ENCODE results near the gene SPTLC1. TPM values are rescaled to one million over a fixed set of nuclear protein-coding genes. Genes with fewer than 3 reads are reported as not detected.
"Not testable (repeated sequence)": the region's sequence is repeated elsewhere in the genome, so short reads cannot be mapped to it uniquely, and the experiment has no call there.

The SPTLC1 gene
- total RNA-seq, 4 donors from 2014 or later: 105 to 115 (median 109) TPM

- DNase-seq (ENCODE audit: low spot score in 2 of 2): no peak
- H3K27me3 ChIP-seq: no peaks in the 10 kb centered on the region
- H3K36me3 ChIP-seq: peaks cover 55% of the 10 kb centered on the region
- WGBS: 96% methylated on average over 4 of the region's 4 CpGs
- H3K4me1 ChIP-seq: no peaks in the 10 kb centered on the region
- no peak overlapping the region for H3K27ac ChIP-seq
- TF ChIP-seq POLR2A (IDR thresholded peaks at IDR 0.05) (no peak), EP300 (IDR thresholded peaks at IDR 0.05) (no peak), POLR2AphosphoS5 (IDR thresholded peaks at IDR 0.05) (no peak)
- TF ChIP-seq, protein P1, sequence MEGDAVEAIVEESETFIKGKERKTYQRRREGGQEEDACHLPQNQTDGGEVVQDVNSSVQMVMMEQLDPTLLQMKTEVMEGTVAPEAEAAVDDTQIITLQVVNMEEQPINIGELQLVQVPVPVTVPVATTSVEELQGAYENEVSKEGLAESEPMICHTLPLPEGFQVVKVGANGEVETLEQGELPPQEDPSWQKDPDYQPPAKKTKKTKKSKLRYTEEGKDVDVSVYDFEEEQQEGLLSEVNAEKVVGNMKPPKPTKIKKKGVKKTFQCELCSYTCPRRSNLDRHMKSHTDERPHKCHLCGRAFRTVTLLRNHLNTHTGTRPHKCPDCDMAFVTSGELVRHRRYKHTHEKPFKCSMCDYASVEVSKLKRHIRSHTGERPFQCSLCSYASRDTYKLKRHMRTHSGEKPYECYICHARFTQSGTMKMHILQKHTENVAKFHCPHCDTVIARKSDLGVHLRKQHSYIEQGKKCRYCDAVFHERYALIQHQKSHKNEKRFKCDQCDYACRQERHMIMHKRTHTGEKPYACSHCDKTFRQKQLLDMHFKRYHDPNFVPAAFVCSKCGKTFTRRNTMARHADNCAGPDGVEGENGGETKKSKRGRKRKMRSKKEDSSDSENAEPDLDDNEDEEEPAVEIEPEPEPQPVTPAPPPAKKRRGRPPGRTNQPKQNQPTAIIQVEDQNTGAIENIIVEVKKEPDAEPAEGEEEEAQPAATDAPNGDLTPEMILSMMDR (IDR thresholded peaks at IDR 0.05): no peak
- H3K4me3 ChIP-seq: no peak overlapping the region
- no peaks in the 10 kb centered on the region for H3K9me3 ChIP-seq
Measured at GRCh38 chr9:92108122-92108521, 7.1 kb downstream of the SPTLC1 start.

DNA sequence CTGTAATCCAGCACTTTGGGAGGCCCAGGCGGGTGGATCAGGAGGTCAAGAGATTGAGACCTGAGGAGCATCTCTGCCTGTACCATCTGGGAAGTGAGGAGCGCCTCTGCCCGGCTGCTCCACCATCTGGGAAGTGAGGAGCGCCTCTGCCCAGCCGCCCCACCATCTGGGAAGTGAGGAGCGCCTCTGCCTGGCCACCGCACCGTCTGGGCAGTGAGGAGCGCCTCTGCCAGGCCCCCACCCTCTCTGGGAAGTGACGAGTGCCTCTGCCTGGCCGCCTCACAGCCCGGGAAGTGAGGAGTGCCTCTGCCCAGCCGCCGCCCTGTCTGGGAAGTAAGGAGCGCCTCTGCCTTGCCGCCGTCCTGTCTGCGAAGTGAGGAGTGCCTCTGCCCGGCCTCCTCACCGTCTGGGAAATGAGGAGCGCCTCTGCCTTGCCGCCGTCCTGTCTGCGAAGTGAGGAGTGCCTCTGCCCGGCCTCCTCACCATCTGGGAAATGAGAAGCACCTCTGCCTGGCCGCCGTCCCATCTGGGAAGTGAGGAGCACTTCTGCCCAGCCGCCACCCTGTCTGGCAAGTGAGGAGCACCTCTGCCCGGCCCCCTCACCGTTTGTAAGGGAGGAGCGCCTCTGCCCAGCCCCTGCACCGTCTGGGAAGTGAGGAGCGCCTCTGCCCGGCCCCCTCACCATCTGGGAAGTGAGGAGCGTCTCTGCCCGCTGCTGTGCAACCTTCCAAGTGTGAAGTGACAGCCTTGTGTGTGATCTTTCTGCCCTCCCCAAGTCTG is 9.6 kb downstream of the SPTLC1 start:
- H3K36me3 ChIP-seq: peaks cover 52% of the 10 kb centered on the region

GRCh38 chr9:92103601-92104000 is 11.6 kb downstream of the SPTLC1 start:
- not testable (repeated sequence) for H3K4me3 ChIP-seq; H3K9me3 ChIP-seq; DNase-seq (ENCODE audit: low spot score in 2 of 2); H3K27ac ChIP-seq; H3K27me3 ChIP-seq; H3K4me1 ChIP-seq
- H3K36me3 ChIP-seq: peaks cover 41% of the 10 kb centered on the region
- 97% methylated on average over 9 of the region's 14 CpGs for WGBS

More for the DNA sequence above, 9.6 kb downstream of the SPTLC1 start:
- H3K4me3 ChIP-seq; DNase-seq (ENCODE audit: low spot score in 2 of 2); H3K27me3 ChIP-seq; H3K9me3 ChIP-seq; H3K27ac ChIP-seq; H3K4me1 ChIP-seq: not testable (repeated sequence)
- WGBS: 95% methylated on average over 32 of the region's 36 CpGs

- no peaks in the 10 kb centered on the region for H3K4me1 ChIP-seq
- no peaks in the 10 kb centered on the region for H3K27me3 ChIP-seq
- no peaks in the 10 kb centered on the region for H3K9me3 ChIP-seq
- WGBS: 91% methylated on average over 5 of the region's 5 CpGs
- DNase-seq (ENCODE audit: low spot score in 2 of 2): no peak
- no peak overlapping the region for H3K27ac ChIP-seq
- TF ChIP-seq, protein P1 (IDR thresholded peaks at IDR 0.05): no peak
- TF ChIP-seq EP300 (IDR thresholded peaks at IDR 0.05): no peak
- peaks cover 19% of the 10 kb centered on the region for H3K36me3 ChIP-seq
- H3K4me3 ChIP-seq: no peak overlapping the region
Measured at GRCh38 chr9:92100237-92100911, 14.8 kb downstream of the SPTLC1 start.

DNA sequence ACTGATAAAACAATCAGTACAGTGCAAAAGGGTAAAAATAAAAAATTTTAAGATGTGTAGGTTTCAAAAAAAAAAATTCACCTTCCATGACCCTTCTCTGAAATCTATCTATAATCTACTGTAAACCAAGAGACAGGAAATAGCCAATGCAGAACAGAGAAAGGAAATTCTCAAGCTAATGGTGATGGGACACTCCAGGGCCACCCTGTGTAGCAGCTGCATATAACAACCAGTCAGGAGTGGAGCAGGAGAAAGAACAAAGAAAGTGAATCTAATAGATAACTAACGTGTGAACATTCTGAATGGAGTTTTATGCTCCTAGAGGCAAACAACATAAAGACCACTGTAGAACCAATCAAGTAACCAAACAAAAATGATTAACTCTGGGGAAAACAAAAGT is 16.6 kb downstream of the SPTLC1 start:
- Histone ChIP-seq H3K27me3 (no peaks in the 10 kb centered on the region), H3K4me3 (peak overlapping the region; percentile 27), H3K4me1 (no peaks in the 10 kb centered on the region), H3K27ac (no peak overlapping the region), H3K9me3 (no peaks in the 10 kb centered on the region), H3K36me3 (peaks cover 6% of the 10 kb centered on the region)
- DNase-seq (ENCODE audit: low spot score in 2 of 2): no peak
- WGBS: 54% methylated on average over 1 of the region's 1 CpG
- TF ChIP-seq, protein P1 (IDR thresholded peaks at IDR 0.05): no peak
- TF ChIP-seq POLR2A (IDR thresholded peaks at IDR 0.05) (no peak), EP300 (IDR thresholded peaks at IDR 0.05) (no peak), POLR2AphosphoS5 (IDR thresholded peaks at IDR 0.05) (no peak)

DNA sequence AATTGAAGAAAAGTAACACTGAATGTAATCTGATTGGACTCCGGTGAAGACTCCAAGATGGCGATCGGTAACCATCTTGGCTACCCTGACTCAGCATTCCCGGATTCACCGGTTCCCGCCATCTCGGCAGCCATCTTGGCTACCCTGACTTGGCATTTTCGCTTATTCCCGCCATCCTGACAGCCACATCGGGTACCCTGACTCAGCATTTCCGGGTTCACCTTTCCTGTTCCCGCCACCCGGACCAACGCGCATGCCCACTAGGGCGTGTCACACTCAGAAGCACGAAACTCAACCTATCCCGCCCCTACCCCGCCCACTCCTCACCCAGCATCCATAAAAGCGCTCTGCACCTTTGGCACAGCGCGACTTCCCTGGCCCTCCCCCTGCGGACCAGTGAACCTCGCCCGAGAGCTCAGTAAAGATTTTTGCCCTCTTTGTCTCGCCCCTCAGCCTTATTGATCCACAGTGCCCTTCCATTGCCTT is 17.2 kb downstream of the SPTLC1 start:
- 38% methylated on average over 26 of the region's 26 CpGs for WGBS
- peak; percentile 85 to 87 for DNase-seq (ENCODE audit: low spot score in 2 of 2)
- peak overlapping the region; percentile 27 for H3K4me3 ChIP-seq

More for the DNA sequence above, 17.2 kb downstream of the SPTLC1 start:
- no peaks in the 10 kb centered on the region for H3K36me3 ChIP-seq
- no peaks in the 10 kb centered on the region for H3K4me1 ChIP-seq
- H3K27me3 ChIP-seq: no peaks in the 10 kb centered on the region
- peak in 1 of 3 donors; percentile 44 for TF ChIP-seq POLR2AphosphoS5 (IDR thresholded peaks at IDR 0.05)
- TF ChIP-seq EP300 (IDR thresholded peaks at IDR 0.05): no peak
- TF ChIP-seq, protein P1 (IDR thresholded peaks at IDR 0.05): no peak
- no peak for TF ChIP-seq POLR2A (IDR thresholded peaks at IDR 0.05)
- no peaks in the 10 kb centered on the region for H3K9me3 ChIP-seq
- no peak overlapping the region for H3K27ac ChIP-seq
